ENCODE results near the gene WDR37. TPM values are rescaled to one million over a fixed set of nuclear protein-coding genes. Genes with fewer than 3 reads are reported as not detected.

WDR37 gene, protein sequence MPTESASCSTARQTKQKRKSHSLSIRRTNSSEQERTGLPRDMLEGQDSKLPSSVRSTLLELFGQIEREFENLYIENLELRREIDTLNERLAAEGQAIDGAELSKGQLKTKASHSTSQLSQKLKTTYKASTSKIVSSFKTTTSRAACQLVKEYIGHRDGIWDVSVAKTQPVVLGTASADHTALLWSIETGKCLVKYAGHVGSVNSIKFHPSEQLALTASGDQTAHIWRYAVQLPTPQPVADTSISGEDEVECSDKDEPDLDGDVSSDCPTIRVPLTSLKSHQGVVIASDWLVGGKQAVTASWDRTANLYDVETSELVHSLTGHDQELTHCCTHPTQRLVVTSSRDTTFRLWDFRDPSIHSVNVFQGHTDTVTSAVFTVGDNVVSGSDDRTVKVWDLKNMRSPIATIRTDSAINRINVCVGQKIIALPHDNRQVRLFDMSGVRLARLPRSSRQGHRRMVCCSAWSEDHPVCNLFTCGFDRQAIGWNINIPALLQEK
- total RNA-seq (32.3 and 33.2 TPM in 2 replicates), polyA plus RNA-seq (17.3 and 27.2 TPM in 2 replicates), polyA minus RNA-seq (24.6 and 25.8 TPM in 2 replicates)
- 12.9 TPM for total RNA-seq (2013)

DNA sequence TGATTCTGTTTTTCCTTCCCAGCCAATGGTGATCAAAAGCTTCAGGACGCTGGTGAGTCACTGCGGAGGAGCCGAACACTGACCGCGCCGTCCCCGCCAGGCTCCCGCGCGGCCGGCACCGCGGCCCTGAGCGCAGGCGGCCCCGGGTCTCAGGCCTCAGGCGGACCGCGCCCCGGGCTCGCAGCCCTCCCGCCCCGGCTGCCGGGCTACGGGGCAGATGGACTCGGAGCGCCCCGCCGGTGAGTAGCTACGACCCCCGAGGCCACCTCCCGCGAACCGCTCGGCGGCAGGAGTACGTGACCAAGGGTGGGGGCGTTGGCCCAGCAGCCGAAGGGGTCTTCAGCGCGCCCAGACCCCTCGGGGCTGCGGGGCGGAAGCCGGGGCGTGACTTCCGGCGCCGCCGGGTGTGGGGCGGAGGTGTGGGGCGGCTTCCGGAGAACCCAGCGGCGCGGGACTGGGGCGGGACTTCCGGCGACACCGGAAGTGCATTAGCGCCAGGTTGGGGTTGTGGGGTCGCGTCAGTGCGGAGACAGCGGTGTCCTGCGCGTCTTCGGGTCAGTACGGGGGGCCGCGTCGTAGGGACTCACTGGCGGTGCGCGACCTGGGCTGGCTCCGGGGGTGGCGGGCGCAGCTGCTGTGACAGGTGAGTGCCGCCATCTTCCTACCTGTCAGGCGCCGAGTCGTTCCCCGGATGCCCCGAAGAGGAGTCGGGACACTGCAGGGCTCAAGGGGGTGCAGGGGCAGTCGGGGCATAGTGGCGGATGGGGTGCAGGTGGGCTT is at the start of gene WDR37:
Gene WDR37 (plus strand): TSS at position 60 of the 780 bp plus-strand sequence. CDS start 15,771 bp downstream, outside the sequence.
- Histone ChIP-seq H3K27ac (ENCODE audit: low read length in 2 of 2) (peak within 1 kb of the TSS; percentile 90 to 93), H2AFZ (ENCODE audit: insufficient read depth, low read depth, low read length, poor library complexity, severe bottlenecking) (peak within 1 kb of the TSS; percentile 83), H3K79me2 (ENCODE audit: control insufficient read depth, insufficient read depth, low read length) (peaks cover 98% of the 10 kb centered on the region), H4K20me1 (ENCODE audit: control insufficient read depth, insufficient read depth, low read length, poor library complexity, severe bottlenecking) (peaks cover 38% of the 10 kb centered on the region), H3K27me3 (replicated peaks in 1 of 4; ENCODE audit: control extremely low read depth in 1 of 4, control insufficient read depth in 3 of 4, insufficient read depth in 4 of 4, low read length in 3 of 4) (no peaks in the 10 kb centered on the region), H3K4me2 (replicated peaks; ENCODE audit: low read depth, low read length, poor library complexity, severe bottlenecking) (peak within 1 kb of the TSS; percentile 72), H3K36me3 (replicated peaks in 1 of 2; ENCODE audit: control extremely low read depth in 1 of 2, control insufficient read depth in 1 of 2, extremely low read depth in 1 of 2, insufficient read depth in 2 of 2, low read length in 1 of 2) (peaks cover 13 to 31% of the 10 kb centered on the region in 2 experiments), H3K4me1 (ENCODE audit: control insufficient read depth in 2 of 2, insufficient read depth in 2 of 2, low read length in 2 of 2) (peaks cover 24 to 36% of the 10 kb centered on the region in 2 donors), H3K9me3 (ENCODE audit: control extremely low read depth in 1 of 3, control insufficient read depth in 2 of 3, insufficient read depth in 1 of 3, low read length in 2 of 3) (no peaks in the 10 kb centered on the region), H3K9ac (ENCODE audit: low read length) (peak within 1 kb of the TSS; percentile 92), H3K4me3 (ENCODE audit: control extremely low read depth in 1 of 5, extremely low read depth in 1 of 5, insufficient read depth in 1 of 5, low read depth in 2 of 5, low read length in 4 of 5) (peak within 1 kb of the TSS; percentile 84 to 99 (median 89))
- ChIA-PET POLR2A (interaction anchor here (0.6 kb wide), 1 partner anchor 13 kb away, joined by 3 read pairs; no protein-coding TSS in a partner anchor), CTCF (no interaction called here)
- WGBS (ENCODE audit: insufficient coverage) = under 1% methylated on average over 81 of the region's 87 CpGs
- Mint-ChIP-seq H3K4me3 (peak within 1 kb of the TSS; percentile 97), H3K4me1 (peaks cover 67% of the 10 kb centered on the region), H3K27ac (peak within 1 kb of the TSS; percentile 96), H3K27me3 (no peaks in the 10 kb centered on the region), H3K9me3 (ENCODE audit: insufficient read depth) (no peaks in the 10 kb centered on the region)
- ATAC-seq (ENCODE audit: low read depth) = peak; percentile 91
- TF ChIP-seq, protein P1, sequence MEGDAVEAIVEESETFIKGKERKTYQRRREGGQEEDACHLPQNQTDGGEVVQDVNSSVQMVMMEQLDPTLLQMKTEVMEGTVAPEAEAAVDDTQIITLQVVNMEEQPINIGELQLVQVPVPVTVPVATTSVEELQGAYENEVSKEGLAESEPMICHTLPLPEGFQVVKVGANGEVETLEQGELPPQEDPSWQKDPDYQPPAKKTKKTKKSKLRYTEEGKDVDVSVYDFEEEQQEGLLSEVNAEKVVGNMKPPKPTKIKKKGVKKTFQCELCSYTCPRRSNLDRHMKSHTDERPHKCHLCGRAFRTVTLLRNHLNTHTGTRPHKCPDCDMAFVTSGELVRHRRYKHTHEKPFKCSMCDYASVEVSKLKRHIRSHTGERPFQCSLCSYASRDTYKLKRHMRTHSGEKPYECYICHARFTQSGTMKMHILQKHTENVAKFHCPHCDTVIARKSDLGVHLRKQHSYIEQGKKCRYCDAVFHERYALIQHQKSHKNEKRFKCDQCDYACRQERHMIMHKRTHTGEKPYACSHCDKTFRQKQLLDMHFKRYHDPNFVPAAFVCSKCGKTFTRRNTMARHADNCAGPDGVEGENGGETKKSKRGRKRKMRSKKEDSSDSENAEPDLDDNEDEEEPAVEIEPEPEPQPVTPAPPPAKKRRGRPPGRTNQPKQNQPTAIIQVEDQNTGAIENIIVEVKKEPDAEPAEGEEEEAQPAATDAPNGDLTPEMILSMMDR (IDR thresholded peaks at IDR 0.05) = no peak
- TF ChIP-seq EZH2 (IDR thresholded peaks at IDR 0.05; ENCODE audit: borderline replicate concordance, insufficient read depth, low read depth, low read length, poor library complexity, severe bottlenecking) = no peak
- DNase-seq = peak; percentile 92
- intact Hi-C loops (cut with micrococcal nuclease) = loop anchor here (1.0 to 2.0 kb wide), 3 partner anchors 8 to 68 kb away; partner anchors contain the start of gene GTPBP4

All from B cell (primary cell).